ENCODE measurements around the gene SERPINB7.

DNA sequence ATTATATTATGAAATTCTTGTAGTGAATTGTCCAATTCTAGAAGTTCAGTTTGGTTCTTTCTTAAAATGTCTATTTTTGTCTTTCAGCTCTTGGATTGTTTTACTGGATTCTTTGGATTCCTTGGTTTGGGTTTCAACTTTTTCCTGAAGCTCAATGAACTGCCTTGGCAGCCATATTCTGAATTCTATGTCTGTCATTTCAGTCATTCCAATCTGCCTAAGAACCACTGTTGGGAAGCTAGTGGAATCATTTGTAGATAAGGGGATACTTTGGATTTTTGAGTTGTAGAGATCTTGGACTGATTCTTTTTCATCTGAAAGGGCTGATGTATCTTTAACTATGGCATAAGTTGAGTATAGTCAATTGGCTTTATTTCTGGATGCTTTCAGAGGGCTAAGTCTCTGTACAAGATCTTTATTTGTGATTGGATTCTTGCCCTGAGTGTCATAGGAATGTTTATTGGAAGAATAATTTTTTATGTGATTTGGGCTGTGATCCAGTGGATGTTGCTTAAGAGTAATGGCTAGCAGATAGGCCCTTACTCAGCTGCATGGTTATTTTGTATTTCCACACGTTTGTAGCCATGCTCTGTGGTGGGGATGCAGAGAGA lies 42.3 kb downstream of the SERPINB7 start:
- TF ChIP-seq POLR2A (IDR thresholded peaks at IDR 0.05; ENCODE audit: low read length) (no peak), POLR2AphosphoS2 (conservative IDR thresholded peaks at IDR 0.05; ENCODE audit: low read length) (no peak), SMC3 (IDR thresholded peaks at IDR 0.05) (no peak)
- TF ChIP-seq, protein P1, sequence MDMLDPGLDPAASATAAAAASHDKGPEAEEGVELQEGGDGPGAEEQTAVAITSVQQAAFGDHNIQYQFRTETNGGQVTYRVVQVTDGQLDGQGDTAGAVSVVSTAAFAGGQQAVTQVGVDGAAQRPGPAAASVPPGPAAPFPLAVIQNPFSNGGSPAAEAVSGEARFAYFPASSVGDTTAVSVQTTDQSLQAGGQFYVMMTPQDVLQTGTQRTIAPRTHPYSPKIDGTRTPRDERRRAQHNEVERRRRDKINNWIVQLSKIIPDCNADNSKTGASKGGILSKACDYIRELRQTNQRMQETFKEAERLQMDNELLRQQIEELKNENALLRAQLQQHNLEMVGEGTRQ (IDR thresholded peaks at IDR 0.05): no peak
- TF ChIP-seq, protein P2, sequence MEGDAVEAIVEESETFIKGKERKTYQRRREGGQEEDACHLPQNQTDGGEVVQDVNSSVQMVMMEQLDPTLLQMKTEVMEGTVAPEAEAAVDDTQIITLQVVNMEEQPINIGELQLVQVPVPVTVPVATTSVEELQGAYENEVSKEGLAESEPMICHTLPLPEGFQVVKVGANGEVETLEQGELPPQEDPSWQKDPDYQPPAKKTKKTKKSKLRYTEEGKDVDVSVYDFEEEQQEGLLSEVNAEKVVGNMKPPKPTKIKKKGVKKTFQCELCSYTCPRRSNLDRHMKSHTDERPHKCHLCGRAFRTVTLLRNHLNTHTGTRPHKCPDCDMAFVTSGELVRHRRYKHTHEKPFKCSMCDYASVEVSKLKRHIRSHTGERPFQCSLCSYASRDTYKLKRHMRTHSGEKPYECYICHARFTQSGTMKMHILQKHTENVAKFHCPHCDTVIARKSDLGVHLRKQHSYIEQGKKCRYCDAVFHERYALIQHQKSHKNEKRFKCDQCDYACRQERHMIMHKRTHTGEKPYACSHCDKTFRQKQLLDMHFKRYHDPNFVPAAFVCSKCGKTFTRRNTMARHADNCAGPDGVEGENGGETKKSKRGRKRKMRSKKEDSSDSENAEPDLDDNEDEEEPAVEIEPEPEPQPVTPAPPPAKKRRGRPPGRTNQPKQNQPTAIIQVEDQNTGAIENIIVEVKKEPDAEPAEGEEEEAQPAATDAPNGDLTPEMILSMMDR (IDR thresholded peaks at IDR 0.05): no peak

Data from A549 (cell line).